ENCODE measurements around the gene ERICH6.

The ERICH6 gene

DNA sequence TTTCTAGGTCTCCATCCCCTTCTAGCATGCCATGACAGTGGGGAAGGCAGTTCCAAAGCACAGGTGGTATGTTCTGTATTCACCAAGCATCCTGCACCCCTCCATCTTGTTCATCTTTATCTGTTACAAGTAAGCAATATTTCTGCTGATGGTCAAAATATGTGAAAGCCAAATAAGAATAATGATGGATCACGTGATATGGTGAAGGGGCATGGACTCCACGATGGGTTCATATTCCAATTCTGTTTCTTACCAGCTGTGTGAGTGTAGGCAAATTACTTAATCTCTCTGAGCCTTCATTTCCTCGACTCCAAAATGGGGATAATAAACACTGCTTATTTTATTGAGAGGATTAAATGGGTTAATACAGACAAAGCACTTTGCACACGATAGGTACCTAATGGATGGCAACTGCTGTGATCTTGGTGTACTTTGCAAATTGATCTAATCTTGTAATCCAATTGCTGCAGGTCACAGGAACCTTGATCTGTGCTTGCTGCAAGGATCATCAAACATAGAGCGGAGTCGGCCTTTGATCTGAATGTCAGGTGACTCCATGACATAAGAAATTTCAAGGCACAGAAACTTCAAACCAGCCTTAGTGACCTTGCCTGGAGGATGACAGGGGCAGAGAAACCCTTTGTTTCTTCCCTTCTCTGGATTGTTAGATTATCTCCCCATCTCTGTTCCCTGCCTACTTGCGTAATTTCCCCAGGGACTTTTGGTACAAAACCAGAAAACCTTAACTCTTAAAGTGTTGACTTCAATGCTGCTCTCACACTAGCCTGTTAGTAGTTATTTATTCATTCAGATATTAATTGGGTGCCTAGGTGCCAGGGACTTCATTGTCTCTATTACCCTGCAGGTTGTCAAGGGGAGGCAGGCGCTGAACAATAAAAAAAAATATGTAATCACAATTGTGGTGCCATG lies 33.4 kb upstream of the ERICH6 start:
- DNase-seq (ENCODE audit: low spot score): no peak
- FAIRE-seq: no peak

DNA sequence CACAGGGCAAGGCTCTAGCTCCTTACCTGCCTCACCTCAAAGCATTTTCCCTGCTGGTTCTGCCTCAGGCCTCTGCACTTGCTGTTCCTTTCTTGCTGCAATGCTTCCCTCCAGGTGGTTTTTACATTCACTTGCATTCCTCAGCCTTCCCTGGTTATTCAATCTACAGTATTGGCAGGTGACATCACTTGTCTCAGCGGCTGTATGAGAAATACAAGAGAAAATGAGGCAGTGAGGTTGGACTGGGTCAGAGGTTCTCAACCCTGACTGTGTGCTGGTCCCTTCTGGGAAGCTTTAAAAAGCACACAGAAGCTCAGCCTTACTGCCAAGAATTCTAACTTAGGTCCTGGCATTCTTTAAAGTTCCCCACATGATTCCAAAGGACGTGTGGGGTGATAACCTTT lies 32.6 kb upstream of the ERICH6 start:
- FAIRE-seq: no peak

GRCh38 chr3:150734795-150735119 lies 31.0 kb upstream of the ERICH6 start:
- FAIRE-seq: no peak
- DNase-seq (ENCODE audit: low spot score): no peak

More for the DNA sequence above, 32.6 kb upstream of the ERICH6 start:
- DNase-seq (ENCODE audit: low spot score): no peak

- no peak for FAIRE-seq
These were observed 30.4 kb upstream of the ERICH6 start for GRCh38 chr3:150733936-150734794.

GRCh38 chr3:150733373-150733935 lies 29.7 kb upstream of the ERICH6 start:
- DNase-seq (ENCODE audit: low spot score) (no peak), FAIRE-seq (no peak)

More at GRCh38 chr3:150733936-150734794, 30.4 kb upstream of the ERICH6 start:
- no peak for DNase-seq (ENCODE audit: low spot score)

- DNase-seq (ENCODE audit: low spot score) (no peak), FAIRE-seq (no peak)
These were observed 26.1 kb upstream of the ERICH6 start for GRCh38 chr3:150729682-150730360.

DNA sequence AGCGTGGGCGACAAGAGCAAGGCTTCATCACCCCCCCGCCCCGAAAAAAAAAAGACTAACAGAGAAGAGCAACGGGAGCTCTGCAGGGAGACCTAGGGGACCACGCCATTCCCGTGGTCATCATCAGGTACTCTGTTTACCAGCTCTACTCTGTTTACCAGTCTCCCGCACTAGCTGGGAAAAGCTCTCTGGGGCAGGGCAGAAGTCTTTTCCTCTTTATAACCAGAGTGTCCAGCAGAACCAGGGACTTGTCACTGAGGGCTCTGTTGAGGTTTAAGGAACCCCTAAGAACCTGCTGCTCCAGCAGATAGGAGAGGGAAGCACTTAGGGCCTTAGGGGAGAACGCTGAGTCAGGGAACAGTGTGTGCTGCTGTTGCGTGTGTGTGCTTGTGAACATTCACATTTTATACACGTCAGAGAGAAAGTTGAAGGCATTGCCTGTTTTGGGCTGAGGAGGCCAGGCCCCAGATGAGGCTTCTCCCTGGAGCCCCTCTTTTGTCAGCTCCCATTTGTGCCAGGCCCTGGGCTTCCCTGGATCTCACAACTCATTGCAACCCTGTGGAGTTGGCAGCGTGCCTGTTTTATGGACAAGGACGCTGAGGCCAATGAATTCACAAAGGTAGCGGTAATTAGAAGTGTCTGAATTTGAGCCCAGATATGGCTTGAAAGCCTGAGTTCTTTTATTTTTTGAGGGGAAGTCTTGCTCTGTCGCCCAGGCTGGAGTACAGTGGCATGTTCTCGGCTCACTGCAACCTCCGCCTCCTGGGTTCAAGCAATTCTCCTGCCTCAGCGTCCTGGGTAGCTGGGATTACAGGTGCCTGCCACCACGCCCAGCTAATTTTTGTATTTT lies 24.2 kb upstream of the ERICH6 start:
- FAIRE-seq (no peak), DNase-seq (ENCODE audit: low spot score) (no peak)

DNA sequence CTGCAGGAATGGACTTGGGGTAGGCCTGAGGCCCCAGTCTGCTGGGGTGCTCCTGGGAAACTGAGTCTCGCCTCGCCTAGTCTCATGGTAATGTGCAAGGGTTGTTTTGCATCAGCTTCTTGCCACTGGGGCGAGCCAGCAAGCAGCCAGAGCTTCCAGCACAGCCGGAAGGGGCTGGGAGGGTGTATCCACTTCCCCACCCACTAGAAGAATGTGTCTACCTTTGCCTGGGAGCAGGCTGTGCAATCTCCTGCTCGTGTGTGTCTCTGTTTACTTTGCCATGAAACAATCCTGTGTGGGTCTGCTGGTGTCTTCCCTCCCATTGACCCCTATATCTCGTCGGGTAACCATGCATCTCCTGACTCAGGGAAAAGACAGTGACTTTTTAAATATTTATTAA lies 21.8 kb upstream of the ERICH6 start:
- DNase-seq (ENCODE audit: low spot score) (no peak), FAIRE-seq (no peak)

DNA sequence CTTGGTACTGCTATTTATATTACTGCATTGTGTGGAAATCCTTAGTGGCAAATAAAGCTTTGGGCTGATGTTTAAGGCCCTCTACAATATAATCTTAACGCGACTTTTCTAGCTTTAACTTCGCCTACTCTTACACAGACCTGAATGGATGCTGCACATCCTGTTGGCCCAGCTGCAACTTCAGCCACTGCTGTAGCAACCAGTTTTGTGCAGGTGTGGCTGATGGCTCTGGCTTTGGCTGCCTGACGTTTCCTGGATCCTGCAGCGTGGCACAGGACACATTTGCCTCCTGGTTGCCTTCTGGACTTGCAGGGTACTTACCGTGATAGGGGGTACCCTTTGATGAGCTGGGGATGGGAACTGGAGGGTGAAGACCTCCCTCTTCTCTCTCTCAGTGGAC lies 20.2 kb upstream of the ERICH6 start:
- no peak for FAIRE-seq
- DNase-seq (ENCODE audit: low spot score): no peak

DNA sequence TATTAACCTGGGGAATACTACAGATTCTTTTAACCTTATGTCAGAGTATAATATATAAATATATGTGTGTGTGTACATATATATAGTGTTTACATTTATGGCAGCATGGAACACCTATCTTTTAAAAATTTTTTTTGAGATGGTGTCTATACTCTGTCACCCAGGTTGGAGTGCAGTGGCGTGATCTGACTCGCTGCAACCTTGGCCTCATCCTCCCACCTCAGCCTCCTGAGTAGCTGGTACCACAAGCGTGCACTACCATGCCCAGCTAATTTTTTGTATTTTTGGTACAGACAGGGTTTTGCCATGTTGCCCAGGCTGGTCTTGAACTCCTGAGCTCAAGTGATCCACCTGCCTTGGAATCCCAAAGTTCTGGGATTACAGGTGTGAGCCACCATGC lies 18.5 kb upstream of the ERICH6 start:
- no peak for FAIRE-seq
- DNase-seq (ENCODE audit: low spot score): no peak

DNA sequence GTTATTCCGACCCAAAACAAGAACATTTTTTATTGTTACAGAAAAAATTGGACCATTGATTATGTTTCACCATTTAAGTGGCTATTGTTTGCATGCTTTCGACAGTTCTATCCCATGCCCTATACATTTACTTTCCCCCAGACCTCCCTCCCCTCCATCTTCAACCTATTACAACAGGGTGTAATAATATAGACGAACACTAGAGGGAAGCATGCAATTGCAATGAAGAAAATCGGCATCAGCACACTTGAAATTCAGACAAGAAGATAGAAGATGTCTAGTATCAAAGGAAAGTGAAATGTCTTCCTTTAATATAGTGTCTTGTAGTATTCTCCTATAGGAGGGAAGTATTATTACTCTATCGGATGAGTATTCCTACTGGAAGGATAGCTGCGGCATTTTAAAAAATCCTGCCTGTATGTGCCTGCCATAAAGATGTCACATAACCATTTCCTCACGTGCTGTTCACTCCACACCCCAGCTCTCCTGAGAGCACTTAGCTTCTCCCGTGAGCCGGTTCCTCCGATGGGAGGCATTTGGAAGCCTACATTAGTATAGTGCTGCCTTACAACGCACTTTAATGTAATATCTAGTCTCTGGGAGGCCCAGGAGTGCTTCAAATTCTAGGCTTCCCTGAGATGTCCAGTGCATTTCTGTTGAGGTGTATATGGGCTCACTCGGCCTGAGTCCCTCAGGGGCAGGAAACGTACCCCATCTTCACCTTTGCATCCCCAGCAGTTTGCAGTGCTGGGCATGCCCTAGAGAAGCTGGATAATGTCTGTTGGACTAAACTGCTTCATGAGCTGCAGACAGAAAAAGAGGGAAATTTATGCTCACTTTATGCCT lies 17.8 kb upstream of the ERICH6 start:
- DNase-seq (ENCODE audit: low spot score) (peak; percentile 36), FAIRE-seq (no peak)

DNA sequence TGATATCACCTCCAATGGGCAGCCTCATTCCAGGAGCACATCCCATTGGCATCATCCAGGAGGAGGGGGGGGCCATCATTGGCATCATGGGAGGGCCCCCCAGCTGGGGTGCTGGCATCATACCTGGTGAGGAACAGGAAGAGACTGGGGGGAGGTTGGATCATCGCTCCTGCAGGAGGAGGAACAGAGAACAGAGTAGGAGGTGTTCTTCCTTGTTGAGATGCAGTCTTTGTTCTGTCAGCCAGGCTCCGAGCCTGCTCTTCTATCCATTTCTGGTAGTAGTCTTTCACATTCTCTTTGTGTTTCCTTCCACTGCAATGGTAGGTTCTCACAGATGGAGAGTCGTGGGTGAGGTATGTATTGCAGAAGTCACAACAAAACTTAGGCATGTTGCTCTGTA lies 16.7 kb upstream of the ERICH6 start:
- DNase-seq (ENCODE audit: low spot score) (no peak), FAIRE-seq (no peak)

- no peak for FAIRE-seq
- DNase-seq (ENCODE audit: low spot score): no peak
These were observed 6.4 kb upstream of the ERICH6 start for GRCh38 chr3:150710097-150710496.

- DNase-seq (ENCODE audit: low spot score) (peak; percentile 10), FAIRE-seq (peak; percentile 5)
These were observed 393 bp downstream of the ERICH6 start for GRCh38 chr3:150703299-150703755.

- peak; percentile 10 for DNase-seq (ENCODE audit: low spot score)
- FAIRE-seq: no peak
These were observed 4.6 kb downstream of the ERICH6 start for GRCh38 chr3:150699068-150699639.

GRCh38 chr3:150697646-150698045 lies 6.1 kb downstream of the ERICH6 start:
- FAIRE-seq (no peak), DNase-seq (ENCODE audit: low spot score) (peak; percentile 12)

DNA sequence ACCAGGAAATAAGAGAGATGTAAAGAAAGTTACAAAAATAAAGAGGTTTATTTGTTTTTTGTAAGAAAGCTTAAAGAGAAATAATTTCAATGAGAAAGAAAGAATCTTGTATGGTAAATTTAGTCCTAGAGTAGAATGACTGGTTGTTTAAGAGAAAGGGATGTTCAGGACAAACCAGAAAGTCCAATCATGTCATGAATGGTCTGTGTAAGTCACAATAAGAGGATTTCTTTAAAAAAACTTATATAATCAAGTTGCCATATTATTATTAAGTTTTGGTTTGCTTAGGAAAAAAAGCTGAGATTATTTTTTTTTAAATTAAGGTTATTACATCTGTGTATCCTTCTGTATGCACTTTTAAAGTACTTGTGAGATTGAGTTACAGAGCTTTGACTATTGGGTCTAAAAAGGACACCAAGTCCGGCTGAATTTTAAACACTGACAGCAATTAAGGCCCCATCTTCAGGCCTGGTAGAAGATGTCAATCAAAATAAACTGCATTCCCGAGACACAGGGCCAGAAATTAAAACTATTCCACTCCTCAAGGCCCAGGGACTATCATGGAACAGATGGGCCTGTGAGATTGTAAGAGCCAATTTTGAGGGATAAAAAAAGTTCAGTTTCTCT lies 12.2 kb downstream of the ERICH6 start:
- DNase-seq (ENCODE audit: low spot score): no peak
- FAIRE-seq: no peak

DNA sequence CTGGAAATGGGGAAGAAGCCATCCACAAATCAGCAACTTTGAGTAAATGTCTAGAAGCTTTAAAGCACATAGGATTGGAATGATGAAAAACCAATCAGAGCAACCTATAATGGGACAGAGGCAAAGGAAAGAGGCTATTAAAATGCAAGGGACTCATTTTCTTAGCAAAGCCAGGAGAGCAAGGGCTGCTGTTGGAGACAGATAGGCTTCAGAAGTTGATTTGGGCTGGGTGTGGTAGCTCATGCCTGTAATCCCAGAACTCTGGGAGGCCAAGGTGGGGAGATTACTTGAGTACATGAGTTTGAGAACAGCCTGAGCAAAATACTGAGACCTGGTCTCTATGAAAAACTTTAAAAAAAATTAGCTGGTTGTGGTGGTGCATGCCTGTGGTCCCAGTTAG lies 16.1 kb downstream of the ERICH6 start:
- no peak for FAIRE-seq

DNA sequence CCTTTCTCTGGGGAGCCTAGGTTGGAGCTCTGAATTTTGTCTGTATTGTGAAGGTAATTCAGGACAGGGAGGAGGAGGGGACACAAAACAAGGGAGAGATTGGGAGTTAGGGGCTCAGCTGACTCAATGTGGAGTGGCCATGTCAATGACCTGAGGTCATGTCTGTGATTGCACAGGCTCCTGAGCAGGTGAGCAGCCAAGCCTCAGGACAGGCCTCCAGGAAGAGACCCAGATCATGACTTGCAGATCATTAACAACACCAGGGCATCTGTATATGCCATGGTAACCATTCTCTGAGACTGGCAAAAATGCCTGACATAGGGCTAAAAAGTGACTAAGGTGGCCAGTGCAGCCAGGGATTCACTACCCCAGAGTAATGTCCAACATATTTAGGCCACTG lies 20.9 kb downstream of the ERICH6 start:
- DNase-seq (ENCODE audit: low spot score) (no peak), FAIRE-seq (no peak)

More for the DNA sequence above, 16.1 kb downstream of the ERICH6 start:
- no peak for DNase-seq (ENCODE audit: low spot score)

Data from urothelium cell line (cell line).